Pancreas (tissue), 10 donors: ENCODE results near the gene TTLL12. TPM values are rescaled to one million over a fixed set of nuclear protein-coding genes. Genes with fewer than 3 reads are reported as not detected.

Experiments used
- ATAC-seq, 4 donors: fragments of 200-7000 bp; cut with Tn5 transposase; one replicate each; pipeline versions ENCODE4 v1.8.0 to v1.9.1; 2020; ENCODE audit warnings: mild to moderate bottlenecking in 4 of 4, moderate library complexity in 4 of 4
- DNase-seq, 6 donors: peaks; one replicate each; pipeline ENCODE4 v3.0.0-alpha.2; 2020
- FAIRE-seq: peaks from 2 replicates; lab custom pipeline; 2012; peaks lifted over from hg19 to GRCh38; lab: Jason Lieb, UNC
- H3K27ac ChIP-seq, 4 donors: fragments of 200-600 bp; sonication (generic); 1 replicate in 3 of 4; 2 replicates in 1 of 4; pipeline versions ENCODE4 v1.5.0 to v1.8.0; 2020
- H3K27me3 ChIP-seq, 4 donors: fragments of 200-600 bp; one replicate each; pipeline ENCODE4 v1.8.0; 2021
- H3K36me3 ChIP-seq, 3 donors: fragments of 200-600 bp; sonication (generic) in 1 of 3; one replicate each; pipeline versions ENCODE4 v1.5.0 to v1.8.0; 2020 to 2021
- H3K4me1 ChIP-seq, 3 donors: fragments of 200-600 bp; one replicate each; pipeline ENCODE4 v1.8.0; 2021
- H3K4me3 ChIP-seq, 4 donors: fragments of 200-600 bp; sonication (generic) in 2 of 4; one replicate each; pipeline versions ENCODE4 v1.5.0 to v1.8.0; 2020 to 2021
- H3K9me3 ChIP-seq, 4 donors: fragments of 200-600 bp; one replicate each; pipeline ENCODE4 v1.8.0; 2021
- WGBS, 2 donors: extraction: QIAGEN DNeasy Blood & Tissue Kit; methylation state at CpG; one replicate each; pipeline ENCODE4 v1.1.7; 2013; 5-methylcytosine and 5-hydroxymethylcytosine counted together
- intact Hi-C, 3 donors: fragments of 100-400 bp; cut with DNase I; formaldehyde crosslinking; loops; one replicate each; pipeline versions ENCODE4 v1.11.1 to v1.14.2; 2022
- polyA plus RNA-seq, 2 donors: library from polyadenylated mRNA; stranded (reverse); fragments of 200-250 nt; gene quantifications; one replicate each; pipeline ENCODE4 v1.2.3, GENCODE V29; 2013
- total RNA-seq, 6 donors: library from RNA; stranded (reverse); fragmentation: NEBNext Ultra II Directional in 4 of 6; extraction: Animal tissue kit (Norgen Biotek cat#: 25700) in 4 of 6; gene quantifications; one replicate each; pipeline versions ENCODE4 v1.2.1 to v1.2.4, GENCODE V29; 2021 to 2023
- TF ChIP-seq, protein P1 (sequence below), 4 donors: fragments of 200-600 bp; sonication (generic) in 3 of 4; IDR thresholded peaks; one replicate each; pipeline versions ENCODE4 v1.5.0 to v1.8.0; 2021; ENCODE audit warnings: antibody characterized with exemption in 4 of 4
- donor health status: healthy with polysubstance abuse.
- donor health status: DM: no; HTN: no; CAD: no; lungs with moderate emphysema.
- donor health status: DM: no; HTN: no; CAD: no.
- donor health status: control.
- donor health status: control.
- donor health status: Bipolar disorder and iron deficiency.
- donor health status: DM: yes; HTN: yes; CAD: no.
- donor health status: DM: no; HTN: no; CAD: no.
- donor health status: DM: no; HTN: no; CAD: no.
- donor health status: DM: yes; HTN: yes; CAD: no.

The TTLL12 gene
- total and polyA plus RNA-seq, 8 donors, result 10.6 to 22.2 (median 14.3) TPM

DNA sequence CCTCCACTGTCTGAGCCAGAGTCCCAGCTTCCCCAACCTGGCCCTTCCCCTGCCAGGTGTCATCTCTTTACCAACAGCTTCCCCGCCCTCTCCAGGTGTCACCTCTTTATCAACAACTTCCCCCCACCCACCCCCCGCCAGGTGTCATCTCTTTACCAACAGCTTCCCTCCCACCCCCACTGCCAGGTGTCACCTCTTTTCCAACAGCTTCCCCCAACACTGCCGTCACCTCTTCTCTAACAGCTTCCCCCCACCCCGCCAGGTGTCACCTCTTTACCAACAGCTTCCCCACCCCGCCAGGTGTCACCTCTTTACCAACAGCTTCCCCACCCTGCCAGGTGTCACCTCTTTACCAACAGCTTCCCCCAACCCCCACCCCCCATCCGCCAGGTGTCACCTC lies 29.8 kb upstream of the TTLL12 start:
- Histone ChIP-seq H3K9me3 (no peaks in the 10 kb centered on the region), H3K27me3 (no peaks in the 10 kb centered on the region), H3K4me3 (no peak overlapping the region), H3K36me3 (no peaks in the 10 kb centered on the region), H3K4me1 (no peaks in the 10 kb centered on the region), H3K27ac (no peak overlapping the region)
- TF ChIP-seq, protein P1, sequence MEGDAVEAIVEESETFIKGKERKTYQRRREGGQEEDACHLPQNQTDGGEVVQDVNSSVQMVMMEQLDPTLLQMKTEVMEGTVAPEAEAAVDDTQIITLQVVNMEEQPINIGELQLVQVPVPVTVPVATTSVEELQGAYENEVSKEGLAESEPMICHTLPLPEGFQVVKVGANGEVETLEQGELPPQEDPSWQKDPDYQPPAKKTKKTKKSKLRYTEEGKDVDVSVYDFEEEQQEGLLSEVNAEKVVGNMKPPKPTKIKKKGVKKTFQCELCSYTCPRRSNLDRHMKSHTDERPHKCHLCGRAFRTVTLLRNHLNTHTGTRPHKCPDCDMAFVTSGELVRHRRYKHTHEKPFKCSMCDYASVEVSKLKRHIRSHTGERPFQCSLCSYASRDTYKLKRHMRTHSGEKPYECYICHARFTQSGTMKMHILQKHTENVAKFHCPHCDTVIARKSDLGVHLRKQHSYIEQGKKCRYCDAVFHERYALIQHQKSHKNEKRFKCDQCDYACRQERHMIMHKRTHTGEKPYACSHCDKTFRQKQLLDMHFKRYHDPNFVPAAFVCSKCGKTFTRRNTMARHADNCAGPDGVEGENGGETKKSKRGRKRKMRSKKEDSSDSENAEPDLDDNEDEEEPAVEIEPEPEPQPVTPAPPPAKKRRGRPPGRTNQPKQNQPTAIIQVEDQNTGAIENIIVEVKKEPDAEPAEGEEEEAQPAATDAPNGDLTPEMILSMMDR (IDR thresholded peaks at IDR 0.05), result no peak
- FAIRE-seq, result no peak
- peak in 1 of 6 donors; percentile 26 for DNase-seq
- WGBS, 2 donors, result 64 to 76% methylated on average over 6 of the region's 6 CpGs
- no peak for ATAC-seq
- intact Hi-C loops, result no loop called here

GRCh38 chr22:43213962-43214361 lies 27.0 kb upstream of the TTLL12 start:
- H3K4me1 ChIP-seq, result no peaks in the 10 kb centered on the region
- no peaks in the 10 kb centered on the region for H3K36me3 ChIP-seq
- H3K4me3 ChIP-seq, result no peak overlapping the region
- FAIRE-seq (no peak), DNase-seq (no peak), ATAC-seq (no peak)
- TF ChIP-seq, protein P1 (IDR thresholded peaks at IDR 0.05), result no peak
- no peaks in the 10 kb centered on the region for H3K27me3 ChIP-seq
- no peaks in the 10 kb centered on the region for H3K9me3 ChIP-seq
- WGBS, 2 donors, result 68 to 71% methylated on average over 11 to 12 of the region's 12 CpGs
- H3K27ac ChIP-seq, result no peak overlapping the region
- intact Hi-C loops, result no loop called here

GRCh38 chr22:43213051-43213450 lies 26.1 kb upstream of the TTLL12 start:
- TF ChIP-seq, protein P1 (IDR thresholded peaks at IDR 0.05), result no peak
- Histone ChIP-seq H3K4me1 (no peaks in the 10 kb centered on the region), H3K36me3 (no peaks in the 10 kb centered on the region), H3K27me3 (no peaks in the 10 kb centered on the region), H3K4me3 (no peak overlapping the region), H3K9me3 (no peaks in the 10 kb centered on the region), H3K27ac (no peak overlapping the region)
- FAIRE-seq (no peak), DNase-seq (no peak), ATAC-seq (peak in 1 of 4 donors; percentile 11)
- intact Hi-C loops, result no loop called here
- WGBS, 2 donors, result 25 to 29% methylated on average over 8 of the region's 8 CpGs

- Histone ChIP-seq H3K9me3 (no peaks in the 10 kb centered on the region), H3K27me3 (no peaks in the 10 kb centered on the region), H3K4me3 (no peak overlapping the region), H3K4me1 (no peaks in the 10 kb centered on the region), H3K36me3 (no peaks in the 10 kb centered on the region), H3K27ac (no peak overlapping the region)
- intact Hi-C loops, result no loop called here
- 72 to 79% methylated on average over 23 of the region's 23 CpGs for WGBS, 2 donors
- DNase-seq, result no peak
- no peak for FAIRE-seq
- TF ChIP-seq, protein P1 (IDR thresholded peaks at IDR 0.05), result no peak
- ATAC-seq, result no peak
Observed at GRCh38 chr22:43212434-43212952, 25.6 kb upstream of the TTLL12 start.

DNA sequence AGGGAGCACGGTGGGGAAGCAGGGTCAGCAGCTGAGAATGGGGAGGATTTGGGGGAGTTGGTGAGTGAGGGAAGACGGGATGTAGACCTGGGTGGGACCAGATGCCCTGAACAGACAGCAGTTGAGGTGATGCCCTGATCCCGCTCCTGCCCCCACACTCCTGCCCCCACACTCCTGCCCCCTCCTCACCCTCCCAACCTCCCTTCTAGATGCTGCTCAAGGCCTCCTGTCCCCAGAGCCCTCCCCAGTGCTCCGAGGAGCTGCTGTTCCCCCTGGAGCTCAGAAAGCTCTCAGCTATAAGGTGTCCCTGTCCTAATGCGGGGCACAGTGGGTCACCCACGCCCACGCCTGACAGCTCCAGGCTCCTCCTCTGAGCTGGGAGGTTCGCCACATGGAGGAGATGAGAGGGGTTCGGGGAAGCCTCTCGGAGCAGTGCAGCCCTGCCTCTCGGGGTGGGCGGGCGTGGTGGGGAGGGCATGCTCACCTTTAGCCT lies 25.1 kb upstream of the TTLL12 start:
- FAIRE-seq (no peak), ATAC-seq (no peak), DNase-seq (no peak)
- Histone ChIP-seq H3K9me3 (no peaks in the 10 kb centered on the region), H3K4me1 (no peaks in the 10 kb centered on the region), H3K27ac (no peak overlapping the region), H3K27me3 (no peaks in the 10 kb centered on the region), H3K36me3 (no peaks in the 10 kb centered on the region), H3K4me3 (no peak overlapping the region)
- intact Hi-C loops, result no loop called here
- 67 to 84% methylated on average over 13 of the region's 13 CpGs for WGBS, 2 donors
- TF ChIP-seq, protein P1 (IDR thresholded peaks at IDR 0.05), result no peak
